IMR-90 (cell line): ENCODE data around the gene RGS17. TPM values are rescaled to one million over a fixed set of nuclear protein-coding genes. Genes with fewer than 3 reads are reported as not detected.

Experiments used
- ATAC-seq: fragments of 200-7000 bp; cut with Tn5 transposase; 2 replicates; pipeline ENCODE4 v1.9.1; 2020; ENCODE audit warnings: low read depth, mild to moderate bottlenecking, moderate library complexity
- BruUV-seq: library from RNA; stranded (reverse); fragments of 400-500 nt; replicated peaks from 2 replicates; lab custom pipeline; 2021; lab: Mats Ljungman, UMichigan
- CTCF ChIA-PET: fragments of 300-600 bp; formaldehyde crosslinking; extraction: SDS; loops from one replicate; lab custom pipeline; 2021; ENCODE audit warnings: antibody characterized with exemption; lab: Yijun Ruan, JAX
- POLR2A ChIA-PET: fragments of 300-600 bp; sonication (Branson Sonifier 250); formaldehyde crosslinking; loops from one replicate; lab custom pipeline; 2022; ENCODE audit warnings: antibody characterized with exemption; ENCODE audit not compliant: unreplicated experiment; lab: Charles Lee
- DNase-seq: peaks from one replicate; pipeline ENCODE4 v3.0.0; 2013
- H2AFZ ChIP-seq: replicated peaks from 2 replicates; pipeline ENCODE3; 2013; ENCODE audit warnings: low read length, mild to moderate bottlenecking; ENCODE audit not compliant: poor library complexity
- H2AK5ac ChIP-seq: 2 replicates; pipeline ENCODE4 v1.6.1; 2013; ENCODE audit warnings: low read depth, low read length, inconsistent platforms
- H2AK9ac ChIP-seq: replicated peaks from 2 replicates; pipeline ENCODE3; 2013; ENCODE audit warnings: mild to moderate bottlenecking, low read depth, low read length, moderate library complexity; ENCODE audit not compliant: poor library complexity
- H2BK120ac ChIP-seq: 2 replicates; pipeline ENCODE4 v1.6.1; 2013; ENCODE audit warnings: low read depth, low read length, inconsistent platforms
- H2BK15ac ChIP-seq: 3 replicates; pipeline ENCODE4 v1.6.1; 2013; ENCODE audit warnings: low read depth, low read length, inconsistent platforms
- H2BK20ac ChIP-seq: 2 replicates; pipeline ENCODE4 v1.6.1; 2013; ENCODE audit warnings: low read depth, mild to moderate bottlenecking, inconsistent platforms, low read length, moderate library complexity
- H2BK5ac ChIP-seq: 2 replicates; pipeline ENCODE4 v1.6.1; 2013; ENCODE audit warnings: mild to moderate bottlenecking, low read depth, low read length, inconsistent platforms; ENCODE audit not compliant: poor library complexity, severe bottlenecking
- H3K14ac ChIP-seq: replicated peaks from 2 replicates; pipeline ENCODE4 v1.6.1; 2013; ENCODE audit warnings: low read depth, low read length, inconsistent platforms
- H3K18ac ChIP-seq: 2 replicates; pipeline ENCODE4 v1.6.1; 2013; ENCODE audit warnings: low read depth, low read length, control low read depth
- H3K23ac ChIP-seq: 2 replicates; pipeline ENCODE4 v1.6.1; 2013; ENCODE audit warnings: low read depth, low read length, inconsistent platforms
- H3K27ac ChIP-seq: 2 replicates; pipeline ENCODE4 v1.5.1; 2013; ENCODE audit warnings: mild to moderate bottlenecking, control low read depth, low read length; ENCODE audit not compliant: insufficient read depth
- H3K27me3 ChIP-seq: 2 replicates; pipeline ENCODE4 v1.6.1; 2013; ENCODE audit warnings: low read length; ENCODE audit not compliant: control insufficient read depth, insufficient read depth
- H3K36me3 ChIP-seq: 2 replicates; pipeline ENCODE4 v1.6.1; 2013; ENCODE audit warnings: low read length, mixed read lengths; ENCODE audit not compliant: control insufficient read depth, insufficient read depth
- H3K4ac ChIP-seq: 2 replicates; pipeline ENCODE4 v1.6.1; 2013; ENCODE audit warnings: low read depth, low read length, inconsistent platforms
- H3K4me1 ChIP-seq: 2 replicates; pipeline ENCODE4 v1.6.1; 2013; ENCODE audit warnings: low read length, mixed read lengths; ENCODE audit not compliant: control insufficient read depth, insufficient read depth
- H3K4me2 ChIP-seq: 2 replicates; pipeline ENCODE4 v1.6.1; 2013; ENCODE audit warnings: low read depth, mild to moderate bottlenecking, control low read depth, low read length, moderate library complexity
- H3K4me3 ChIP-seq: 2 replicates; pipeline ENCODE4 v1.5.1; 2013; ENCODE audit warnings: low read depth, mild to moderate bottlenecking, control low read depth, low read length, moderate library complexity; ENCODE audit not compliant: insufficient read depth
- H3K56ac ChIP-seq: 2 replicates; pipeline ENCODE4 v1.6.1; 2013; ENCODE audit warnings: low read length, inconsistent platforms; ENCODE audit not compliant: insufficient read depth; ENCODE audit errors: extremely low read depth
- H3K79me1 ChIP-seq, 2 experiments: 2 replicates each; pipeline ENCODE4 v1.6.1; 2013; ENCODE audit warnings: low read length in 2 of 2, inconsistent platforms in 1 of 2, low read depth in 1 of 2
- H3K9ac ChIP-seq: 2 replicates; pipeline ENCODE4 v1.6.1; 2013; ENCODE audit warnings: low read depth, low read length, control low read depth
- H3K9me1 ChIP-seq: 2 replicates; pipeline ENCODE4 v1.6.1; 2013; ENCODE audit warnings: low read length, inconsistent platforms; ENCODE audit not compliant: insufficient read depth
- H3K9me3 ChIP-seq: 2 replicates; pipeline ENCODE4 v1.6.1; 2013; ENCODE audit warnings: low read length; ENCODE audit not compliant: control insufficient read depth, insufficient read depth
- H4K20me1 ChIP-seq: 2 replicates; pipeline ENCODE4 v1.6.1; 2013; ENCODE audit warnings: low read length, inconsistent platforms; ENCODE audit not compliant: insufficient read depth
- H4K5ac ChIP-seq: 2 replicates; pipeline ENCODE4 v1.6.1; 2013; ENCODE audit warnings: mild to moderate bottlenecking, low read depth, low read length, control low read depth
- H4K8ac ChIP-seq, 2 experiments: 2 replicates each; pipeline ENCODE4 v1.6.1; 2013; ENCODE audit warnings: low read depth in 2 of 2, low read length in 2 of 2, control low read depth in 1 of 2, inconsistent platforms in 1 of 2
- H4K91ac ChIP-seq: 2 replicates; pipeline ENCODE4 v1.6.1; 2013; ENCODE audit warnings: low read depth, low read length, inconsistent platforms; ENCODE audit not compliant: insufficient read depth
- BHLHE40 ChIP-seq: fragments of 150-350 bp; IDR thresholded peaks from 2 replicates; pipeline ENCODE4 v1.6.1; 2016; ENCODE audit warnings: mild to moderate bottlenecking, low read depth, low read length
- CEBPB ChIP-seq: IDR thresholded peaks from 2 replicates; pipeline ENCODE4 v1.6.1; 2012; ENCODE audit warnings: low read depth, low read length, improper control_type of control experiment
- CHD1 ChIP-seq: IDR thresholded peaks from 2 replicates; pipeline ENCODE4 v1.6.1; 2012; ENCODE audit warnings: low read depth, low read length, improper control_type of control experiment
- CTCF ChIP-seq: conservative IDR thresholded peaks from 2 replicates; pipeline ENCODE4 v1.5.1; 2012; ENCODE audit warnings: mild to moderate bottlenecking, low read depth, low read length, improper control_type of control experiment
- ELK1 ChIP-seq: fragments of 150-350 bp; IDR thresholded peaks from 2 replicates; pipeline ENCODE4 v1.6.1; 2016; ENCODE audit warnings: low read depth, mild to moderate bottlenecking, low read length, moderate library complexity, borderline replicate concordance
- FOS ChIP-seq: fragments of 150-350 bp; IDR thresholded peaks from 2 replicates; pipeline ENCODE4 v1.6.1; 2016; ENCODE audit warnings: low read depth, low read length
- MAFK ChIP-seq: IDR thresholded peaks from 2 replicates; pipeline ENCODE4 v1.6.1; 2012; ENCODE audit warnings: low read depth, low read length, improper control_type of control experiment
- MAZ ChIP-seq: IDR thresholded peaks from 2 replicates; pipeline ENCODE4 v1.6.1; 2012; ENCODE audit warnings: low read depth, mild to moderate bottlenecking, low read length, improper control_type of control experiment, moderate library complexity, borderline replicate concordance
- MXI1 ChIP-seq: IDR thresholded peaks from 2 replicates; pipeline ENCODE4 v1.6.1; 2012; ENCODE audit warnings: low read depth, mild to moderate bottlenecking, low read length, moderate library complexity, borderline replicate concordance
- NFE2L2 ChIP-seq: fragments of 150-350 bp; IDR thresholded peaks from 2 replicates; pipeline ENCODE4 v1.6.1; 2016; ENCODE audit warnings: low read depth, mild to moderate bottlenecking, low read length
- POLR2A ChIP-seq: IDR thresholded peaks from 2 replicates; pipeline ENCODE4 v1.6.1; 2012; ENCODE audit warnings: mild to moderate bottlenecking, low read depth, low read length
- RAD21 ChIP-seq: IDR thresholded peaks from 2 replicates; pipeline ENCODE4 v1.6.1; 2012; ENCODE audit warnings: low read length, improper control_type of control experiment
- RCOR1 ChIP-seq: IDR thresholded peaks from 2 replicates; pipeline ENCODE4 v1.6.1; 2012; ENCODE audit warnings: mild to moderate bottlenecking, low read length, improper control_type of control experiment; ENCODE audit not compliant: insufficient replicate concordance
- RFX5 ChIP-seq: IDR thresholded peaks from 2 replicates; pipeline ENCODE4 v1.8.0; 2012; ENCODE audit warnings: low read depth, mild to moderate bottlenecking, low read length, moderate library complexity
- SMC3 ChIP-seq: fragments of 150-350 bp; IDR thresholded peaks from 2 replicates; pipeline ENCODE4 v1.6.1; 2016; ENCODE audit warnings: low read depth, mild to moderate bottlenecking, antibody characterized with exemption, low read length, moderate library complexity
- USF2 ChIP-seq: fragments of 150-350 bp; IDR thresholded peaks from 2 replicates; pipeline ENCODE4 v1.6.1; 2017; ENCODE audit warnings: mild to moderate bottlenecking, antibody characterized with exemption, low read length, low read depth
- WGBS, 2 experiments: methylation state at CpG; one replicate each; pipeline versions ENCODE4 v1.1.5 to v1.1.7; 2013; ENCODE audit warnings: missing lambda C conversion rate in 2 of 2; ENCODE audit not compliant: insufficient read length in 1 of 2; ENCODE audit errors: extremely low coverage in 2 of 2; 5-methylcytosine and 5-hydroxymethylcytosine counted together
- dilution Hi-C: fragments of 300-500 bp; cut with HindIII; formaldehyde crosslinking; loops from one replicate; pipeline ENCODE4 v1.14.3; 2018; ENCODE audit warnings: low sequenced_read_pairs; ENCODE audit not compliant: unreplicated experiment
- in situ Hi-C: fragments of 300-500 bp; cut with MboI; formaldehyde crosslinking; loops from 3 replicates; pipeline ENCODE4 v1.14.3; 2019; ENCODE audit warnings: low sequenced_read_pairs, inconsistent platforms, mixed read lengths
- intact Hi-C: fragments of 100-400 bp; cut with micrococcal nuclease; formaldehyde crosslinking; loops from 2 replicates; pipeline ENCODE4 v1.10.0; 2022
- polyA plus RNA-seq, 3 experiments: library from polyadenylated mRNA; depleted of rRNA; stranded (reverse); fragments of >200 nt; gene quantifications; 2 replicates each; pipeline ENCODE4 v1.2.3, GENCODE V29; 2012; ENCODE audit warnings: low replicate concordance in 1 of 3
- total RNA-seq: library from RNA; depleted of rRNA; stranded (reverse); fragments of >200 nt; gene quantifications from 2 replicates; pipeline ENCODE4 v1.2.3, GENCODE V29; 2012

Gene RGS17
- total and polyA plus RNA-seq, 2 of the 4 experiments (the other 2 are of a cell fraction): 0.75 to 1.4 TPM

GRCh38 chr6:153013438-153013837 is 117.6 kb downstream of the RGS17 start:
- ATAC-seq: no peak
- POLR2A ChIA-PET: no interaction called here
- TF ChIP-seq CHD1 (no peak), SMC3 (no peak), ELK1 (no peak), BHLHE40 (no peak), CEBPB (no peak), RCOR1 (no peak), RAD21 (no peak), MAZ (no peak), USF2 (no peak), MXI1 (no peak), RFX5 (no peak), MAFK (no peak), NFE2L2 (no peak), CTCF (no peak), POLR2A (no peak), FOS (no peak)

More at GRCh38 chr6:153013438-153013837, 117.6 kb downstream of the RGS17 start:
- H4K20me1 ChIP-seq: no peaks in the 10 kb centered on the region
- H3K4me3 ChIP-seq: no peak overlapping the region
- no peak overlapping the region for H2BK120ac ChIP-seq
- no peak overlapping the region for H2AFZ ChIP-seq
- H3K9me3 ChIP-seq: no peaks in the 10 kb centered on the region
- H4K5ac ChIP-seq: no peak overlapping the region
- no peak for DNase-seq
- in situ Hi-C loops (no loop called here), intact Hi-C loops (no loop called here), dilution Hi-C loops (no loop called here)
- H3K4ac ChIP-seq: no peak overlapping the region
- no peak overlapping the region for H4K8ac ChIP-seq
- no CpG with 5 or more reads among the region's 2 CpGs for WGBS, 2 experiments
- no peak overlapping the region for H2BK15ac ChIP-seq
- H3K9ac ChIP-seq: no peak overlapping the region
- H2AK5ac ChIP-seq: no peak overlapping the region
- H3K36me3 ChIP-seq: 0 out of 2 replicates have a peak, but pooled peaks cover 2% of the 10 kb centered on the region
- H3K23ac ChIP-seq: no peak overlapping the region
- H3K56ac ChIP-seq: no peak overlapping the region
- no peak overlapping the region for H2BK20ac ChIP-seq
- H2BK5ac ChIP-seq: no peak overlapping the region
- CTCF ChIA-PET: no interaction called here
- no peaks in the 10 kb centered on the region for H3K79me1 ChIP-seq
- no peak overlapping the region for H2AK9ac ChIP-seq
- H3K4me2 ChIP-seq: no peak overlapping the region
- peaks cover 2% of the 10 kb centered on the region; the same call in 1 of the 2 replicates for H3K4me1 ChIP-seq
- peaks cover 4% of the 10 kb centered on the region; the same call in 1 of the 2 replicates for H3K9me1 ChIP-seq
- H4K91ac ChIP-seq: no peak overlapping the region
- H3K27me3 ChIP-seq: no peaks in the 10 kb centered on the region
- no peak overlapping the region for H3K18ac ChIP-seq
- H3K27ac ChIP-seq: no peak overlapping the region
- H3K14ac ChIP-seq: no peak overlapping the region
- BruUV-seq: no TSS peak
